Heart left ventricle (tissue), 16 donors: ENCODE data around the gene KRT26. TPM values are rescaled to one million over a fixed set of nuclear protein-coding genes. Genes with fewer than 3 reads are reported as not detected.
A peak's percentile ranks its signal among the peaks of the same experiment; 100 is the strongest.

ENCODE experiments used
- ATAC-seq, 4 donors: fragments of 200-7000 bp; cut with Tn5 transposase; one replicate each; pipeline ENCODE4 v1.9.1; 2020 to 2022; ENCODE audit warnings: moderate library complexity in 4 of 4, mild to moderate bottlenecking in 3 of 4, moderate number of reproducible peaks in 1 of 4
- DNase-seq, 5 donors: peaks; one replicate each; pipeline ENCODE4 v3.0.0-alpha.2; 2020
- H3K27ac ChIP-seq, 12 donors: fragments of 200-600 bp; sonication (generic) in 4 of 12; one replicate each; pipeline versions ENCODE4 v1.5.0 to v1.8.0; 2016 to 2022; ENCODE audit warnings: mild to moderate bottlenecking in 2 of 12
- H3K27me3 ChIP-seq, 9 donors: fragments of 200-600 bp; sonication (generic) in 2 of 9; one replicate each; pipeline versions ENCODE4 v1.5.1 to v1.8.0; 2016 to 2022; ENCODE audit warnings: mild to moderate bottlenecking in 3 of 9
- H3K36me3 ChIP-seq, 9 donors: fragments of 200-600 bp; sonication (generic) in 2 of 9; one replicate each; pipeline versions ENCODE4 v1.5.0 to v1.8.0; 2018 to 2022; ENCODE audit warnings: mild to moderate bottlenecking in 2 of 9
- H3K4me1 ChIP-seq, 12 donors: fragments of 200-600 bp; sonication (generic) in 4 of 12; one replicate each; pipeline versions ENCODE4 v1.5.0 to v1.8.0; 2016 to 2022; ENCODE audit warnings: mild to moderate bottlenecking in 3 of 12
- H3K4me3 ChIP-seq, 12 donors: fragments of 200-600 bp; sonication (generic) in 4 of 12; one replicate each; pipeline versions ENCODE4 v1.5.0 to v1.8.0; 2017 to 2022; ENCODE audit warnings: mild to moderate bottlenecking in 9 of 12, moderate library complexity in 4 of 12
- H3K9me3 ChIP-seq, 12 donors: fragments of 200-600 bp; sonication (generic) in 4 of 12; one replicate each; pipeline versions ENCODE4 v1.5.0 to v1.8.0; 2016 to 2022; ENCODE audit warnings: mild to moderate bottlenecking in 1 of 12
- CTCF ChIP-seq, 12 donors: fragments of 200-600 bp; sonication (generic) in 4 of 12; IDR thresholded peaks; one replicate each; pipeline versions ENCODE4 v1.5.0 to v1.8.0; 2018 to 2022; ENCODE audit warnings: antibody characterized with exemption in 12 of 12, mild to moderate bottlenecking in 5 of 12
- POLR2A ChIP-seq, 2 donors: fragments of 450-650 bp; IDR thresholded peaks; one replicate each; pipeline ENCODE4 v1.6.1; 2017; ENCODE audit warnings: antibody characterized with exemption in 2 of 2, mild to moderate bottlenecking in 2 of 2, moderate library complexity in 2 of 2
- WGBS, 4 donors: extraction: QIAGEN DNeasy Blood & Tissue Kit in 2 of 4; methylation state at CpG; one replicate each; pipeline versions ENCODE4 v1.1.5 to v1.1.7; 2013 to 2018; 5-methylcytosine and 5-hydroxymethylcytosine counted together
- intact Hi-C, 10 donors: fragments of 100-400 bp; cut with DNase I; formaldehyde crosslinking; loops; one replicate each; pipeline versions ENCODE4 v1.11.1 to v1.14.2; 2022
- polyA plus RNA-seq, 2 donors: library from polyadenylated mRNA; stranded (reverse); fragments of 200-250 nt; gene quantifications; one replicate each; pipeline ENCODE4 v1.2.3, GENCODE V29; 2013
- total RNA-seq, 9 donors: library from RNA; depleted of rRNA in 2 of 9; stranded (reverse); fragments of >200 nt in 2 of 9; fragmentation: NEBNext Ultra II Directional in 3 of 9; extraction: Animal tissue kit (Norgen Biotek cat#: 25700) in 3 of 9; gene quantifications; one replicate each; pipeline versions ENCODE4 v1.1.0 to v1.2.4, GENCODE V29; 2016 to 2023
- donor health status: ischemic (EF 13 %, LVEDD 7.1; RV severe dilation, severe dysfunction).
- donor health status: healthy with polysubstance abuse.
- donor health status: DM: no; HTN: yes; CAD: no.
- donor health status: DM: no; HTN: no; CAD: no.
- donor health status: ischemic (EF 25% LVEDD 6.9; RV normal size, moderate dysfunction).
- donor health status: ischemic (EF 25% LVEDD 5.7; RV mildly dilated, moderate dysfunction).
- donor health status: healthy.
- donor health status: DM: yes; HTN: yes; CAD: no.
- donor health status: ischemic (EF 35%, LVEDD 5.7; RV mildly dilated, moderate dysfunction).
- donor health status: nonischemic (EF 11% LVEDD 7.7; RV severe dilation, severe dysfunction).
- donor health status: DM: yes; HTN: yes; CAD: no.
- donor health status: PGD.
- donor health status: ischemic (EF 29% LVEDD 5.4; RV normal size, mild dysfunction).
- donor health status: nonischemic (EF 23%, LVEDD 6.1; RV moderate dilation, normal function).

Gene KRT26
- total and polyA plus RNA-seq, 11 donors: not detected

- TF ChIP-seq CTCF (IDR thresholded peaks at IDR 0.05) (no peak), POLR2A (IDR thresholded peaks at IDR 0.05) (no peak)
- H3K27me3 ChIP-seq: peaks cover 0 to 40% (median 0%) of the 10 kb centered on the region in 9 donors
- no peak for DNase-seq
- peaks cover 0 to 30% (median 18%) of the 10 kb centered on the region in 12 donors for H3K4me1 ChIP-seq
- no peaks in the 10 kb centered on the region for H3K36me3 ChIP-seq
- no peak overlapping the region for H3K27ac ChIP-seq
- intact Hi-C loops: loop anchor here in 6 of 10 donors (5.0 to 10.0 kb wide), 7 partner anchors 49 to 861 kb away; no protein-coding TSS in a partner anchor
- 68 to 79% (median 72%) methylated on average over 3 of the region's 3 CpGs for WGBS, 4 donors
- no peak overlapping the region for H3K4me3 ChIP-seq
- ATAC-seq: no peak
- H3K9me3 ChIP-seq: no peaks in the 10 kb centered on the region
These were observed 34.1 kb upstream of the KRT26 start for GRCh38 chr17:40806131-40806530.

- Histone ChIP-seq H3K27me3 (peaks cover 0 to 37% (median 8%) of the 10 kb centered on the region in 9 donors), H3K9me3 (no peaks in the 10 kb centered on the region), H3K4me1 (peaks cover 0 to 6% (median 1%) of the 10 kb centered on the region in 12 donors), H3K4me3 (no peak overlapping the region), H3K36me3 (no peaks in the 10 kb centered on the region), H3K27ac (no peak overlapping the region)
- intact Hi-C loops: loop anchor here in 9 of 10 donors (1.0 to 10.0 kb wide), 12 partner anchors 51 to 864 kb away; no protein-coding TSS in a partner anchor
- DNase-seq: peak; percentile 65 to 78 (median 70)
- peak; percentile 72 to 92 (median 83) for TF ChIP-seq CTCF (IDR thresholded peaks at IDR 0.05)
- TF ChIP-seq POLR2A (IDR thresholded peaks at IDR 0.05): no peak
- WGBS, 4 donors: 8 to 14% (median 11%) methylated on average over 13 of the region's 13 CpGs
- ATAC-seq: peak; percentile 61 to 90 (median 86)
These were observed 31.6 kb upstream of the KRT26 start for GRCh38 chr17:40803617-40804082.

GRCh38 chr17:40801157-40801556 is 29.2 kb upstream of the KRT26 start:
- DNase-seq (no peak), ATAC-seq (no peak)
- WGBS, 4 donors: 59 to 70% (median 66%) methylated on average over 2 of the region's 2 CpGs
- no peak for TF ChIP-seq POLR2A (IDR thresholded peaks at IDR 0.05)
- TF ChIP-seq CTCF (IDR thresholded peaks at IDR 0.05): no peak
- Histone ChIP-seq H3K4me1 (peaks cover 0 to 4% (median 0%) of the 10 kb centered on the region in 12 donors), H3K27me3 (peaks cover 0 to 39% (median 19%) of the 10 kb centered on the region in 9 donors), H3K9me3 (no peaks in the 10 kb centered on the region), H3K4me3 (no peak overlapping the region), H3K36me3 (no peaks in the 10 kb centered on the region), H3K27ac (no peak overlapping the region)
- intact Hi-C loops: loop anchor here in 9 of 10 donors (5.0 to 10.0 kb wide), 8 partner anchors 54 to 866 kb away; no protein-coding TSS in a partner anchor

- H3K36me3 ChIP-seq: no peaks in the 10 kb centered on the region
- peaks cover 0 to 4% (median 0%) of the 10 kb centered on the region in 12 donors for H3K4me1 ChIP-seq
- intact Hi-C loops: loop anchor here in 9 of 10 donors (5.0 to 10.0 kb wide), 8 partner anchors 54 to 867 kb away; no protein-coding TSS in a partner anchor
- 66 to 83% (median 80%) methylated on average over 1 of the region's 1 CpG for WGBS, 4 donors
- H3K9me3 ChIP-seq: no peaks in the 10 kb centered on the region
- no peak for ATAC-seq
- peaks cover 0 to 41% (median 19%) of the 10 kb centered on the region in 9 donors for H3K27me3 ChIP-seq
- TF ChIP-seq POLR2A (IDR thresholded peaks at IDR 0.05) (no peak), CTCF (IDR thresholded peaks at IDR 0.05) (no peak)
- H3K4me3 ChIP-seq: no peak overlapping the region
- H3K27ac ChIP-seq: no peak overlapping the region
- no peak for DNase-seq
These were observed 28.4 kb upstream of the KRT26 start for GRCh38 chr17:40800381-40800780.
